Activated T-cell treated with anti-CD3 and anti-CD28 coated beads for 24 hours (primary cell): ENCODE results near the gene TFPI2.
"Not testable (repeated sequence)": the region's sequence is repeated elsewhere in the genome, so short reads cannot be mapped to it uniquely, and the experiment has no call there.

Source experiments
- DNase-seq: peaks from one replicate; pipeline ENCODE4 v3.0.0-alpha.2; 2020; ENCODE audit warnings: low read depth

TFPI2 gene

GRCh38 chr7:93890464-93891068 lies at the start of gene TFPI2:
Gene TFPI2, minus strand, starts transcription at chr7:93890753. Its CDS starts 75 bp downstream, at chr7:93890678.
- DNase-seq = no peak

- DNase-seq = no peak
Measured at GRCh38 chr7:93938293-93938692, 47.7 kb upstream of the TFPI2 start.

- no peak for DNase-seq
Measured at GRCh38 chr7:93937818-93938217, 47.3 kb upstream of the TFPI2 start.

GRCh38 chr7:93935102-93935501 lies 44.5 kb upstream of the TFPI2 start:
- DNase-seq = no peak

- no peak for DNase-seq
Measured at GRCh38 chr7:93933156-93933555, 42.6 kb upstream of the TFPI2 start.

GRCh38 chr7:93931655-93932054 lies 41.1 kb upstream of the TFPI2 start:
- DNase-seq = no peak

- no peak for DNase-seq
Measured at GRCh38 chr7:93927585-93927984, 37.0 kb upstream of the TFPI2 start.

GRCh38 chr7:93926800-93927199 lies 36.2 kb upstream of the TFPI2 start:
- DNase-seq = no peak

- DNase-seq = no peak
Measured at GRCh38 chr7:93923942-93924341, 33.4 kb upstream of the TFPI2 start.

GRCh38 chr7:93923296-93923695 lies 32.7 kb upstream of the TFPI2 start:
- DNase-seq = no peak

GRCh38 chr7:93921607-93922566 lies 31.3 kb upstream of the TFPI2 start, which contains the start of gene GNG11:
Gene GNG11, plus strand, starts transcription at chr7:93921735. Its CDS starts 403 bp downstream, at chr7:93922138.
- no peak for DNase-seq

- DNase-seq = no peak
Measured at GRCh38 chr7:93921186-93921585, 30.6 kb upstream of the TFPI2 start.

GRCh38 chr7:93920496-93921182 lies 30.1 kb upstream of the TFPI2 start:
- DNase-seq = no peak

- not testable (repeated sequence) for DNase-seq
Measured at GRCh38 chr7:93916315-93916714, 25.8 kb upstream of the TFPI2 start.

GRCh38 chr7:93915888-93916287 lies 25.3 kb upstream of the TFPI2 start:
- DNase-seq = not testable (repeated sequence)

GRCh38 chr7:93915206-93915842 lies 24.8 kb upstream of the TFPI2 start:
- not testable (repeated sequence) for DNase-seq

GRCh38 chr7:93914581-93915066 lies 24.1 kb upstream of the TFPI2 start:
- DNase-seq = no peak

GRCh38 chr7:93913197-93913596 lies 22.6 kb upstream of the TFPI2 start:
- DNase-seq = no peak

GRCh38 chr7:93911661-93912060 lies 21.1 kb upstream of the TFPI2 start:
- DNase-seq = not testable (repeated sequence)

- not testable (repeated sequence) for DNase-seq
Measured at GRCh38 chr7:93911242-93911641, 20.7 kb upstream of the TFPI2 start.

- DNase-seq = no peak
Measured at GRCh38 chr7:93910076-93910994, 19.8 kb upstream of the TFPI2 start.
